AG10803 (cell line): ENCODE results near the gene TSSK6.

ENCODE experiments used
- DNase-seq: peaks from one replicate; pipeline ENCODE4 v3.0.0; 2010; ENCODE audit warnings: low read depth
- H3K4me3 ChIP-seq: 2 replicates; pipeline ENCODE4 v1.5.1; 2011; ENCODE audit warnings: mild to moderate bottlenecking, low read length, control low read depth
- TF ChIP-seq, protein P1 (sequence below): conservative IDR thresholded peaks from 2 replicates; pipeline ENCODE4 v1.5.1; 2011; ENCODE audit warnings: mild to moderate bottlenecking, low read length, control low read depth, inconsistent platforms

Gene TSSK6

DNA sequence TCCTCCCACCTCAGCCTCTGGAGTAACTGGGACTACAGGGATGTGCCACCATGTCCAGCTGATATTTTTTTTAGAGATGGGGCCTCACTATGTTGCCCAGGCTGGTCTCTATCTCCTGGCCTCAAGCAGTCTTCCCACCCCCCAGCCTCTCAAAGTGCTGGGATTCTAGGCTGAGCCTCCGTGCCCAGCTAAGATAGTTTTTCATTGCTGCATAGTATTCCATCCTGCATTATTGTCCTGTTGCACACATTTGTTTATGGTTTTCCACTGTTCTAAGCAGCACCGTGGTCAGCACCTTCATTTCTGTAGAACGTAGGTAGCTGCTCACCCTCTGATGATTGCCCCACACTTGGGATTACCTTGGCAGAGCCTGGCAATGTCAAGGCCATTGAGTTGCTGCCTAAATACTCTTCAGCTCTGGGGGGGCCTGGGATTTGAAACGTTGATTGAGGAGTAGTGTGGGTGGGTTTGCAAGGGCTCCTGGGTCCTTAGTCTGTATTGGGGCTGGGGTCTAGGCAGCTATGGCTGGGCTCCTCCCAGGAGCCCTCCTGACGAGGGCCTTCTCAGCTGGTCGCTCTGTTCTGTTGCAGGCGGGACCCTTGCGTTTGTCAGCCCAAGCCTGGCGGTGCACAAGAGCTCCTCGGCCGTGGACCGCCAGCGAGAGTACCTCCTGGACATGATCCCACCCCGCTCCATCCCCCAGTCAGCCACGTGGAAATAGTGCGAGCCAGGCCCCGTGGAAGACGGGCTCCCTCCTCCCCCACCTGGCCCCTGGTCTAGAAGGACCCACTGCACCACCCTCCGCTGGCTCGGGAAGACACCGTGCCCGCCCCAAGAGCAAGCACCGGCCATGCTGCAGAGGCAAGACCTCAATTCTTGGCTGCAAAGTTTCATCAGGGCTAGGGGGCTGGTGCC lies 10.3 kb downstream of the TSSK6 start:
- H3K4me3 ChIP-seq = no peak overlapping the region
- no peak for DNase-seq
- TF ChIP-seq, protein P1, sequence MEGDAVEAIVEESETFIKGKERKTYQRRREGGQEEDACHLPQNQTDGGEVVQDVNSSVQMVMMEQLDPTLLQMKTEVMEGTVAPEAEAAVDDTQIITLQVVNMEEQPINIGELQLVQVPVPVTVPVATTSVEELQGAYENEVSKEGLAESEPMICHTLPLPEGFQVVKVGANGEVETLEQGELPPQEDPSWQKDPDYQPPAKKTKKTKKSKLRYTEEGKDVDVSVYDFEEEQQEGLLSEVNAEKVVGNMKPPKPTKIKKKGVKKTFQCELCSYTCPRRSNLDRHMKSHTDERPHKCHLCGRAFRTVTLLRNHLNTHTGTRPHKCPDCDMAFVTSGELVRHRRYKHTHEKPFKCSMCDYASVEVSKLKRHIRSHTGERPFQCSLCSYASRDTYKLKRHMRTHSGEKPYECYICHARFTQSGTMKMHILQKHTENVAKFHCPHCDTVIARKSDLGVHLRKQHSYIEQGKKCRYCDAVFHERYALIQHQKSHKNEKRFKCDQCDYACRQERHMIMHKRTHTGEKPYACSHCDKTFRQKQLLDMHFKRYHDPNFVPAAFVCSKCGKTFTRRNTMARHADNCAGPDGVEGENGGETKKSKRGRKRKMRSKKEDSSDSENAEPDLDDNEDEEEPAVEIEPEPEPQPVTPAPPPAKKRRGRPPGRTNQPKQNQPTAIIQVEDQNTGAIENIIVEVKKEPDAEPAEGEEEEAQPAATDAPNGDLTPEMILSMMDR = no peak

DNA sequence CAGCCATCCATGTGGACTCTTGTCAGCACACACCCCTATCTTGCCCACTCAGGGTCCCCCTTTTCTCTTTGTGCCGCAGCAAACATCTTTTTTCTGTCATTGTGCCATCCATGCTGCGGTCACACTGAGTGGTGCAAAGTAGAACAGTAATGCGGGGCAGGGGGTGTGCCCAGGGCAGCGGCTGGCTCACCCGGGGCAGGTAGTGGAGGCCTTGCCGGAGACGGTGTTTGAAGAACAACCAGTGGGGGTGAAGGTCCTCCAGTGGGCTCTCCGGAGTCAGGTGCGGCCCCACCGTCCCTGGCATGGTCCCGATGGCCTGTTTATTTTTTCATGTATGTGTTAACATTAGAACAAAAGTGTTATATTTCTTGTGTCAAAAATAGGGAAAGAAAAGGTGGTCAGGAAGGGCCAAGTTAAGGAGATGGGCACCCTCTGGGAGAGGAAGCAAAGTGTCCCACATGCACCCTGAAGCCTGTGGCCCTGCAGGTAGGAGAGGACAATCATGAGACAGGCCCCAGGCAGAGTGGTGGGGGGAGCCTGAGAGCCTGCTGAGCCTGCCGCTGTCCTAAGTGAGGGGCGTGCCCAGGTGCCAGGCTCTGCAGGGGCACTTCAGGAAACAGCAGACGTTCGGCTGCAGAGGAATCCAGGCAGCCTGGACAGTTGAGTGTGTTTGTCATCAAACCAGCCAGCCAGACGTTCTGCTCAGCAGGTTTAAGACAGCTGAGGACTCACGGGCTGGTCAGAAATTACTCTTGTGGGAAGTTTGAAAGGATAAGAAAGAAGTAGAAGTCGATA lies 12.3 kb downstream of the TSSK6 start:
- no peak for DNase-seq
- no peak overlapping the region for H3K4me3 ChIP-seq
- TF ChIP-seq, protein P1 = no peak

DNA sequence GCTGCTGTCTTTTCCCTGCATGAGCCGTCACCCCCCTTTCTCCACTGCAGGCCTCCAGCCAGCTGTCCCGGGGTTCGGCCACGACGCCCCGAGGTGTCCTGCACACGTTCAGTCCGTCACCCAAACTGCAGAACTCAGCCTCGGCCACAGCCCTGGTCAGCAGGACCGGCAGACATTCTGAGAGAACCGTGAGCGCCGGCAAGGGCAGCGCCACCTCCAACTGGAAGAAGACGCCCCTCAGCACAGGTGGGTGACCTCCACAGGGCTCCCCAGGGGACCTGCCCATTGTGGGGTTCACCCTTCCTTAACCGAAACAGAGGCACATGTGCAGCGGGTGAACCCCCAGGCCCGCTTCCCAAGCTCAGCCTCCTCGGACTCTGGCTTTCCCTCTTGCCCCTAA lies 13.1 kb downstream of the TSSK6 start:
- DNase-seq = no peak
- H3K4me3 ChIP-seq = no peak overlapping the region
- TF ChIP-seq, protein P1 = no peak

DNA sequence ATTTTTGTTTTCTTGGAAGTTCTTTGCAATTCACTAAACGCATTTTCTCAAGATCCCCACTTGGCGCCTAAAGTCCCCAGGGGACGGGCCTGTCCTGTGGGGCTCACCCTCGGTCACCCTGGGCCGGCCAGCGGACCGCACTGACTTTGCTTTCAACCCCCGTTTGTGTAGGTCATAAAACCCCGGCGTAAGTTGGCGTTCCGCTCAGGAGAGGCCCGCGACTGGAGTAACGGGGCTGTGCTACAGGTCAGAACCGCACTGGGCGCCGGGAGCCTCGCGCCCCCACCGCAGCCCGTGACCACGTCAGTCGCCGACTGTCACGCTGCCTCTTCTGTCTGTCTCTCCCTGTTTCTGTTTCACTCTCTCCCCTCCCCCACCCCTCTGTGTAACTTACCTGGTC lies 13.6 kb downstream of the TSSK6 start:
- H3K4me3 ChIP-seq = no peak overlapping the region
- DNase-seq = no peak
- TF ChIP-seq, protein P1 = no peak

DNA sequence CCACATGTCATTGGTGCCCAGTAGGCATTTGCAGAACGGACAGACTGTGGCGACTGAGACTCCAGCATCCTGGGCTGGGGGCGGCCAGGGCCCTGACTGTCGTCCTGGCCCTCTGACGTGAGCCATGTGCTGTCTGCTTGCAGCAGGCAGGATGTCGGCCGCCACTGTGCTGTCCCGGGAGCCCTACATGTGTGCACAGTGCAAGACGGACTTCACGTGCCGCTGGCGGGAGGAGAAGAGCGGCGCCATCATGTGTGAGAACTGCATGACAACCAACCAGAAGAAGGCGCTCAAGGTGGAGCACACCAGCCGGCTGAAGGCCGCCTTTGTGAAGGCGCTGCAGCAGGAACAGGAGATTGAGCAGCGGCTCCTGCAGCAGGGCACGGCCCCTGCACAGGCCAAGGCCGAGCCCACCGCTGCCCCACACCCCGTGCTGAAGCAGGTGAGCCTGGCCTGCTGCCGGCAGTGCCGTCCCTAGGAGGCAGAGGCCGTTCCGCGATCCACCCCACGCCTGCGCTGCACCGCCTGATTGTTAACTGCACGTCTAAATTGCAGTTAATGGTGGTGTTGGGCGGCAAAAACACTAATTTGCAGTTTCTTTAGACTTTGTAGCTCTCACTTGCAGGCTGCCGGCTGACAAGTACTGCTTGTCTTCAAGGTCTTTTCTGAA lies 14.2 kb downstream of the TSSK6 start:
- TF ChIP-seq, protein P1 = no peak
- DNase-seq = no peak
- H3K4me3 ChIP-seq = no peak overlapping the region

DNA sequence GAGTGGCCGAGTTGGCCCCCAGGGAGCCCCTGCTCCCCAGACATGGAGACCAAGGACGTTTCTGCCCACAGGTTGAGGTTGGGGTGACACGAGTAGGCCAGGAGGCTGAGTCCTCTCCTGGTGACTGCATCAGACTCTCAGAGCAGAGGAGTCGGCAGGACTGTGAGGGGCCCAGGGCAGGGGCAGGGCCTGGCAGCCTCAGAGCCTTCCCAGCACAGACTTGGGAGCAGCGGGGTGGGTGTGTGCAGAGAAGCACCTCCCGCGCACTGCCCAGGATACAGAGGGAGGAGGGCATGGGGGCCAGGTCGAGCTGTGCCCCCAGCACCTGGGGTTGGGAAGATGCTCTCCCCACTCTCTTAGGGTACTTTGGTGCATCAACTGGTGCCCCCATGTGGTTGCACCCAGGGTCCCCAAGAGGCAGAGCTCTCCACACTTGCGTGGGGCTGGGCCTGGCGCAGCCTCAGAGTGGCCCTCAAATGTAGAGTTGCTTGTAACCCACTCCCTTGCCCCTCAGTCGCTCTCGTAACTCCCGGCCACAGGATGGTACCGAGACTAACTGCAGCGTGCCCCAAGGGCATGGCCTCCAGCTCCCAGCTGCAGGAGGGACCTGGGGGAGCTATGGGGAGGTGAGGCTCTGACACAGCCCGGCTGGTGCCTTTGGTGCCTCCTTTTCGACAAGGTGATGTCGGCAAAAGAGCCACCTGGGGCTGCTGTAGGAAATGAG lies 15.9 kb downstream of the TSSK6 start:
- TF ChIP-seq, protein P1 = no peak
- no peak for DNase-seq
- no peak overlapping the region for H3K4me3 ChIP-seq
